DMS 273 treated with DMSO at 0.1 percent for 48 hours (cell line): ENCODE measurements around the gene SH2D3A.
"Not testable (repeated sequence)": the region's sequence is repeated elsewhere in the genome, so short reads cannot be mapped to it uniquely, and the experiment has no call there.

Experiments
- DNase-seq: peaks from one replicate; lab custom pipeline; 2025; lab: John Stamatoyannopoulos, UW

Gene SH2D3A

DNA sequence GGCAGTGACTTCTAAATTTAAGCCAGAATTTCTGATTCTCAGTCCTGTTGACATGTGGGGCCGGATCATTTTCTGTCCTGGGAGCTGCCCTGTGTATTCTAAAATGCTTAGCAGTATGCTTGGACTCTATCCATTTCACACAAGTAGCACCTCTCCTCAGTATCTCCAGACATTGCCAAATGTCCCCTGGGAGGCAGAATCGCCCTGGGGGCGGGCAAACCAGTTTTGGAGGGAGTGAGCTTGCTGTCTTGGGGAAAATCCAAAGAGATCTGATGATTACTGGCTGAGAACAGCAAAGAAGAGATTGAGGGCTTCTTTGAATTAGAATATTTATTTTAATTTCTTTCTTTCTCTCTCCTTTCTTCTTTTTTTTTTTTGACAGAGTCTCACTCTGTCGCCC is 21.7 kb upstream of the SH2D3A start:
- DNase-seq, result no peak

DNA sequence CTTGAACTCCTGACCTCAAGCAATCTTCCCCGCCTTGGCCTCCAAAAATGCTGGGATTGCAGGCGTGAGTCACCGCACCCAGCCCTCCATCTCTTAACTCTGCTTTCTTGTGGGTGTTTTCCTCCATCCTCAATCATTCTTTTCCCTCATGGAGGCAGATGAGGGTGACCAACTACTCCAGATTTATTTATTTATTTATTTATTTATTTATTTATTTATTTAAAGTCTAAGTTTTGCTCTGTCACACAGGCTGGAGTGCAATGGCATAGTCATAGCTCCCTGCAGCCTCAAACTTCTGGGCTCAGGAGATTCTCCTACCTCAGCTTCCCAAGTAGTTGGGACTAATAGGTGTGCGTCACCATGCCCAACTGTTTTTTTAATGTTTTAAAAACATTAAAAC is 20.2 kb upstream of the SH2D3A start:
- DNase-seq, result no peak

DNA sequence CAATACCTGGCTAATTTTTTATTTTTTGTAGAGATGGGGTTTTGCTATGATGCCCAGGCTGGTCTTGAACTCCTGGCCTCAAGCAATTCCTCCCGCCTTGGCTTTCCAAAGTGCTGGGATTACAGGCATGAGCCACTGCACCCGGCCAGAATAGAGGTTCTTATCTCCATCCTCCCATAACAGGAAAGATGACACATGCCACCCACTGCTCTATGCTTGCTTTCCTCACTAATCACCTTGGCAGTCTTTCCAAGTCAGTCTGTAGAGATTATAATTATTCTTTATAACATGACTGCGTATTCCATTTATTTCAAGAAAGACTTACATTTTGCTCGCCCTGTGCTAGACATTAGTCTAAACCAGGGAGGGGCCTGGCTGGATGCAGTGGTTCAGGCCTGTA is 12.0 kb upstream of the SH2D3A start:
- DNase-seq, result no peak

DNA sequence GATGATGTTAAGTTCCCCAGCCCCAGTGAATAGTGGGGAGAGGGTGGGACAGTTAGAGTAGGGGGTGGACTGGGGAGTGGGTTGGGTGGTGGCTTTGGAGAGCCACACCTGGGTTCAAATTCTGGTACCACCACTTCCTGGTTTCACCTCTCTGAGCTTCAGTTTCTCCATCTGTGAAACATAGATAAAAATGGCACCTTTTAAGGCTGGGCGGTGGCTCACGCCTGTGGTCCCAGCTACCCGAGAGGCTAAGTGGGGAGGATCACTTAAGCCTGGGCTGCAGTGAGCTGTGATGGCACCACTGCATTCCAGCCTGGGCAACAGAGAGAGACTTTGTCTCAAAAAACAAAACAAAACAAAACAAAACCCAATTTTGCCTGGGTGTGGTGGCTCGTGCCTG is 11.2 kb upstream of the SH2D3A start:
- no peak for DNase-seq

DNA sequence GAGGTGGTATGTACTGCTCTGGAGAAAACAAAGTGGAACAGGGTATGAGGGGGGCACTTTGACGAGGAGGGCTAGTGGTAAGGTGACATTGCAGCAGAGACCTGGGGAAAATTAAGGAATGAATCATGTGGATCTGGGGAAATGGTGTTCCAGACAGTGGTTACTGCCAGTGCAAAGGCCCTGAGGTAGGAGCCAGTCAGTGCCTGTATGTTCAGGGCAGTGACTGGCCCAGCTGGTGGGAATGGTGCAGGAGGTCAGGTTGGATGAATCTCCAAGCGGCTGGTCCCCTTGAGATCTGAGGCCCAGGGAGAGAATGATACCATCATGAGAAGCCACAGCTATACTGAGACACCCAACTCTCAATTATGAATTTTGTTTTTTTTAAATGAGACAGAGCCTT is 10.2 kb upstream of the SH2D3A start:
- DNase-seq, result no peak

DNA sequence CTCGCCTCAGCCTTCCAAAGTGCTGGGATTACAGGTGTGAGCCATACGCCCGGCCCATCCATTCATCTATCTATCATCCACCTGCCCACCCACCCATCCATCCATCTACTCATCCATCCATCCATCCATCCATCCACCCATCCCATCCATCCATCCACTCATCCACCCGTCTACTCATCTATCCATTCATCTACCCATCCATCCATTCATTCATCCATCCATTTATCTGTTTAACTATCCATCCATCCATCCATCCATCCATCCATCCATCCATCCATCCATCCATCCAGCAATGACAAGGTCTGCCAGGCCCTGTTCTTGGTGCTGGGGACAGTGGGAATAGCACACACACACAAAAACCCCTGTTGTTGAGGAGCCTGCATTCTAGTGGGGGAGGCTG is 9.8 kb upstream of the SH2D3A start:
- DNase-seq, result no peak

DNA sequence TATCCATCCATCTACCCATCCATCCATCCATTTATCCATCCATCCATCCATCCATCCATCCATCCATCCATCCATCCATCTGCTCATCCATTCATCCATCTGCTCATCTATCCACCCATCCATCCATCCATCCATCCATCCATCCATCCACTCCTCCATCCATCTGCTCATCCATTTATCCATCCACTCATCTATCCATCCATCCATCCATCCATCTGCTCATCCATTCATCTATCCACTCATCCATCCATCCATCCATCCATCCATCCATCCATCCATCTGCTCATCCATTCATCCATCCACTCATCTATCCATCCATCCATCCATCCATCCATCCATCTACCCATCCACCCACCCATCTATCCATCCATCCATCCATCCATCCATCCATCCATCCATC is 8.8 kb upstream of the SH2D3A start:
- DNase-seq, result not testable (repeated sequence)

DNA sequence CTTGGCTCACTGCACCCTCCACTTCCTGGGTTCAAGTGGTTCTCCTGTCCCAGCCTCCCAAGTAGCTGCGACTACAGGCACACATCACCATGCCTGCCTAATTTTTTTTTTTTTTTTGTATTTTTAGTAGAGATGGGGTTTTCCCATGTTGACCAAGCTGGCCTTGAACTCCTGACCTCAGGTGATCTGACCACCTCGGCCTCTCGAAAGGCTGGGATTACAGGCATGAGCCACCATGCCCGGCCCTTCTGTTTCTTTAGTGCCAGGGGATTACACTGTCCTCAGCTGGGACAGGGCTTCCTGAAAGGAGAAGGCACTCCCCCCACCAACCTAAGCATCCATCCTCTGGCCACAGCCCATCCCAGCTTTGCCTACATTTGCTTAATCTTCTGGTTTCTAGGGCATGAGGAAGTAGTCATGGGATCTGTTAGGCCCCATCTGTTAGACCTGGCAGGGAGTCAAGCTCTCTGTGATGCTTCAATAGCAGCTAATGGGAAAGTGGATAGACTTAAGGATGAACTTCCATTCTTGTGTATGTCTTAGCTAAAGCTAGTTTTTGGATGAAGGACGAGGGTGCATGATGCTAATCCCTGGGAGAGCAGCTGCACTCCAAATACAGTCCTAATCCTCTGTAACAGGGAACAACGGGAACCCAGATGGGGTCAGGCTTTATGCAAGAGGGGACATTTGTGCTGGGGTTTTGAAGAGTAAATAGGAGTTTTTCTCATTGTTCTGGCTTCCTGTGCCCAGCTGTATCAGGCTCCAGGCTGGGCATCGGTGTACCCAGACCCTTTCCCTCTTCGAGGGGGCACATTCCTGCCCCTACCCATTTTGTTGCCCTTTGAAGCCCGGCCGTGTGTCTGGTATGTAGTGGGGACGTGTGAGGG is 7.8 kb upstream of the SH2D3A start:
- peak; percentile 51 for DNase-seq

DNA sequence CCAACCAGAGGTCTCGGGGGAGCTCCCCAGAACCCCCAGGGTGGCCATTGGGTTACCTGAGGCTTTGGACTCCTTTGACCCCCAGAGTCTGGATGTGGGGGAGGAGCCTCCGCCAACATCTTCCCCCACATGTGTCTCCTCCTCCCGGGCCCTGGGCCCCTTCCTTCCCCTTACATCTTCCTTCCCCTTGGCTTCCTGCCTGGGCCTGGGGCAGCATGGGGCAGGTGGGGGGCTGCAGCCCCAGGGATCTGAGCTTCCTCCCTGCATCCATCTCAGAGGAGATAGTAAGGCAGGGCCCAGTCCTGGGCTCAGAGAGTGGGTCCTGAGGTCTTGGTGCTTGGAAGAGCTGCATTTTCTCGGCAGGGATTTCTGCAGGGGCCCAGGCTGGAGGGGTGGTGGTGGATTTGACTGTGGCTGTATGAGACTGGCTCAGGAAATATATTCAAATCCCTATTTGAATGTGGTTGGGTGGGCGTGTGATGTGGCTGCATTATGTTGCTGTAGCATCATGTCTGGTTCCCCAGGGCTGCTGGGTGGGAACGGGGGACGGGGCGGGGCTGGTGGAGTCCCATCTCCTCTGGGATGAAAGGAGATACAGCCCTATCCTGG is 6.2 kb upstream of the SH2D3A start:
- DNase-seq, result no peak

DNA sequence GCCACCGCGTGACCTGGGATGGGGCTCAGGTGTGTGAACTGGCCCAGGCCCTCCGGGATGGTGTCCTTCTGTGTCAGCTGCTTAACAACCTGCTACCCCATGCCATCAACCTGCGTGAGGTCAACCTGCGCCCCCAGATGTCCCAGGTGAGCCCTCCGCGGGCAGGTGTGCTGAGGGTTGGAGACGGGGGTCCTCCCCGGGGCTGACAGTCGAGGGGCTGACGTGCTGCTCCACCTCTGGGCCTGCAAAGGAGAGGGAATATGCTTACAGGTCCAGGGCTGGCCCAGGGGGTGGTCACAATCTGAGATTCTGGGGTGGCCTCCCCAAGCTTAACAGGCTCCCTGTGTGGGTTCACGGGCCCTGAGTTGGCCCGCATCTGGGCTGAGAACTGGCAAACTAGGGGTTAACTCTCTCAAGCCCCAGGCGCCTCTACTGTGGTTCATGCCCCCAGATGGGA is 5.7 kb upstream of the SH2D3A start:
- no peak for DNase-seq

DNA sequence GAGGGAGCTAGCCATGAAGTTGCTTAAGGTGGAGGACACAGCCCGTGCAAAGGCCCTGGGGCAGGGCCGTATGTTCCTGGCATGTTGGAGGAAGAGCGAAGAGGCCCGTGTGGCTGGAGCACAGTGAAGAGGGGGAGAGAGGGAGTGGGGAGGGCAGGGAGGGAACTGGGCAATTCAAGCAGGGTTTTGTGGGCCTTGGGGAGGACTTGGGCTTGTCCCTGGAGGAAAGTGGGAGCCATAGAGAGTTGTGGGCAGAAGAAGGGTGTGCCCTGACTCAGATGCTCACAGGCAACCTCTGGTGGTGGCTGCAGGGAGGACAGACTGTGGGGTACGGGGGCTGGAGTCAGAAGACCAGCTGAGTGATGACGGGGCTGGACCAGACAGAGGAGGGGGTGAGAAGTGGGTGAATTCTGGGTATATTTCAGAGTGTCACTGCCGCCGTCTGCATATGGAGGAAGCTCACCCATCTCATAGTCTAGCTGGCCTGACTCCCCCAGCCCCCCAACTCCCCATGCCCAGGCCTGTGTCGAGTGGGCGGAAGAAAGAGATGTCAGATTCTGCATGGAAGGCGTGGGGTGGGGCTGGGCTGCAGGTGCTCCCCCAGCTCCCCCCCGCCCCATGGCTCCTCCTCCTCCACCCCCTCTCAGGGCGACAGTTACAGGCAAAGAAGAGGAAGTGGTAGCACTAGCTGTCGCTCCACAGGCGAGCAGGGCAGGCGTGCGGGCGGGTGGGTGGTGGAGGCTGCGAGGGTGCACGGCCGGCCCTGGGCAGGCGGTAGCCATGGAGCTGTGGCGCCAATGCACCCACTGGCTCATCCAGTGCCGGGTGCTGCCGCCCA is 5.0 kb upstream of the SH2D3A start, which contains the start of gene VAV1:
Gene VAV1, plus strand, starts transcription at position 681 of the 838 bp plus-strand sequence. Its CDS starts 100 bp downstream, at position 781.
- DNase-seq, result no peak

DNA sequence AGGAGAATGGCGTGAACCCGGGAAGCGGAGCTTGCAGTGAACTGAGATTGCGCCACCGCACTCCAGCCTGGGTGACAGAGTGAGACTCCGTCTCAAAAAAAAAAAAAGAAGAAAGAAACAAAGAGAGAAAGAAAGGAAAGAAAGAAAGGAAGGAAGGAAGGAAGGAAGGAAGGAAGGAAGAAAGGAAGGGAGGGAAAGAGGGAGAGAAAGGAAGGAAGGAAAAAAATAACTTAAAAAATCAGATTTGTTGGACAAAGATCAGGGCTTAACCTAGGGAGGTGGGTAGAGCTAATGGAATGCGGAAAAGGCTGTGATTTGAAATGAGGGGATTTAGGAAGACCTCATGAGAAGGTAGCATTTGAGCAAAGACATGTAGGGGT is 4.4 kb upstream of the SH2D3A start:
- DNase-seq, result not testable (repeated sequence)

DNA sequence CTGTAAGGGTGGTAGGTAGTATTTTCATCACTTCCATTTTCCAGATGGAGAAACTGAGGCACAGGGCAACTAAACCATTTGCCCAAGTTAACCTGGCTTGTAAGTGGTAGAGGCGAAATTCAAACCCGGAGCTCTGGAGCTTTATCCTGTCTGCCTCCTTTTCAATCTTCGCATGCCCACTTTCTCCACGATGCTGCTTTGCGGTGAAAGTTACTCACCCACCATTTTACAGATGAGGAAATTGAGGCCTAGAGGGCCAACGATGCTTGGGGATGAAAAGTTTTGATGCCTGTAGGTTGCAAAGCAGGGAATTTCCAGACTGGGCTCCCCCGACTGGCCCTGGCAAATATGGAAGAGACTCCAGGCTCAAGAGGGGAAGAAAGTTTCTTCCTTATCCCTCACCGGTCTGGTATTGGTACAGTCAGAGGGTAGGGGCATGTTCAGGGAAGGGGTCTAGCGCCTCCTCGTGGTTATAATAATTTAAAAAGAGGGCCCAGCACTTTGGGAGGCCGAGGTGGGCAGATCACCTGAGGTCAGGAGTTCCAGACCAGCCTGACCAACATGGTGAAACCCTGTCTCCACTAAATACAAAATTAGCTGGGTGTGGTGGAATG is 1.9 kb upstream of the SH2D3A start:
- no peak for DNase-seq

DNA sequence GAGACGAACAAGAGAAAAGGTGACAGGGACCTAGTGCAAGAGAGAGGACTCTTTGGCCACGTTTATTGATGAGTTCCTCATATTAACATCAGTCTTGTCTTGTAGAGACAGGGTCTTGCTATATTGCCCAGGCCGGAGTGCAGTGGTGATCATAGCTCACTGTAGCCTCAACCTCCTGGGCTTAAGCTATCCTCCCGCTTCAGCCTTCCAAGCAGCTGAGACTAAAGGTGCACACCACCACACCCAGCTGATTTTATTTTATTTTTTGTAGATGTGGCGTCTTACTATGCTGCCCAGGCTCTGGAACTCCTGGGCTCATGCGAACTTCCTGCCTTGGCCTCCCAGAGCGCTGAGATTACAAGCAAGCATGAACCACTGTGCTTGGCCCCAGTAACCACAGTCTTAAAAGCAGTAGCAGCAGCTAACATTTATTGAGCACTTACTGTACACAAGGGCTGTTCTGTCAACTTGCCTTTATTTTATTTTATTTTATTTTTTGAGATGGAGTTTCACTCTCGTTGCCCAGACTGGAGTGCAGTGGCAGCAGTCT is 1.1 kb upstream of the SH2D3A start:
- DNase-seq, result no peak

DNA sequence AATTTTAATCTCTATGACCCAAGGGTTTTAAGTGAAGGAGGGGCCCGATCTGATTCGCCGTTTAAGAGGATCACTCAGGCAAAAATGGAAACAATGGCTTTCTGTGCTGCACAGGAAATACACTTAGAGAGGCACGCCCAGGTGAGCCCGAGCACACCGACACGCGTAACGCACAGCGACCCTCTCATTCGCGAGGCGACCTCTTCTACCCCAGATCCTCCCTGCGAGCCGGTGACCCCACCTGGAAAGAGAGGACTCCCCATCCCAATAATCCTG is 216 bp downstream of the SH2D3A start:
- DNase-seq, result no peak

DNA sequence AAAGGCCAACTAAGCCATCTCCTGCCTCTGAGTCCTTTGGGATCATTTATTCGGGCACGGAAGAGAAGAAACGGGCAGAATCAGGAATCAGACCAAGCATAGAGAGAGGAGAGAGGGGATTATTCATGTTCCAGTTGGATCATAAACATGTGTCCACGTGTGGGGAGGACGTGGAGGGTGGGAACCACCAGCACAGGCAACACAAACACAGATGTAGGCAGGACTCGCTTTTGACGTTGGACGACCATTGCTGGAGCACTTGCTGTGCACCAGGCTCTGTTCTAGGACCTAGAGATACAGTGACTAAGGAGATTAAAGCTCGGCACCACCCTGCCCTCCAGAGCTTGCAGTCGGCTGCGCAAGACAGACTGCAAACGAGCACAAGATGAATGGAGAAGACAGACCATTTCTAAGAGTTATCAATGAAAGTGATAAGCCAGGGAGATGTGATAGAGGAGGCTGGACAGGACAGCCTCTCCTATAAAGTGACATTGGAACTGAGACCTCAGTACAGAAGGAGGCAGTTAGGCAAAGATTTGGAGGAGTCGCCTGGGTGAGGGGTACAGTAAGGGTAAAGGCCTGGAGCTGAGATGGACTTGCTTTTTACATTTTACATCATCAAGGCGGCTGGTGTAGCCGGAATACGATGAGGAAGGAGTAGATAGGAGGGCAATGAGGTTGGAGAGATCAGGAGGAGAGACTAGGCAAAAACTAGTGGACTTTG is 716 bp downstream of the SH2D3A start:
- DNase-seq, result no peak

DNA sequence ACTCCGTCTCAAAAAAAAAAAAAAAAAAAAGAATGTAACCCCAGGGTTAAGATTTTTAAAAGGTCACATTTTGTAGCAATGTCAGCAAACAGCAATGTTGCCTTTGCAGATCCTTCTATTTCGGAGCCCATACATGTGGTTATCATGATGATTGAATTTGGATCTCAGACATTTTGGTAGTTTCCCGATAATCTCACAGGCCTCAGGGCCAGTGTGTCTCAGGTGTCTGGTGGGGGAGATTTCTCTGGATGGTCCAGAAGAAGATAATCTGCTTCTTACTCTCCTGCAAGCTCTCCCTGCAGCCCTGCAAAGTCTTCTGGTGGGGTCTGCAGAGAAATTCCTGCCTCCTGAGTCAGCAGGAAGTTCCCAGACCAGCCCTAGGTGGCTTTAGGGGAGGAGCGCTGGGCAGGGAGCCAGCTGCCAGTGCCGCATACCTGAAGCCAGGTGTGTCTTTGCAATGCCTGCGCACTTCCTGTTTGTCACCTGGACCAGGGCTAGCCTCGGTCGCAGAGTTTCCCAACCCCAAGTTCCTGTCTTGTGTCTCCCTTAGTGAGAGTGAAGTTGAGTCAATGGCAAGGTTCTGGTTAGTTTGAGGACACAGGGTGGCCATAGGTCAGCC is 1.4 kb downstream of the SH2D3A start:
- DNase-seq, result no peak

DNA sequence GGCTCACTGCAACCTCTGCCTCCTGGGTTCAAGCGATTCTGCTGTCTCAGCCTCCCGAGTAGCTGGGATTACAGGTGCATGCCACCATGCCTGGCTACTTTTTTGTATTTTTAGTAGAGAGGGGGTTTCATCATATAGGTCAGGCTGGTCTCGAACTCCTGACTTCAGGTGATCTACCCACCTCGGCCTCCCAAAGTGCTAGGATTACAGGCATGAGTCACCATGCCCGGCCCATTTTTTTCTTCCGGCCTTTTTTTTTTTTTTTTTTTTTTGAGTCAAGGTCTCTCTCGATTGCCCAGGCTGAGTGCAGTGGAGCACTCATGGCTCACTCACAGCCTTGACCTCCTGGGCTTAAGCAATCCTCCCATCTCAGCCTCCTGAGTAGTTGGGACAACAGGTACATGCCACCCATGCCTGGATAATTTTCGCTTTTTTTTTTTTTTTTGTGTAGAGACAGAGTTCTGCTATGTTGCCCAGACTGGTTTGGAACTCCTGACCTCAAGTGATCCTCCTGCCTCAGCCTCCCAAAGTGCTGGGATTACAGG is 4.9 kb downstream of the SH2D3A start:
- DNase-seq, result not testable (repeated sequence)

DNA sequence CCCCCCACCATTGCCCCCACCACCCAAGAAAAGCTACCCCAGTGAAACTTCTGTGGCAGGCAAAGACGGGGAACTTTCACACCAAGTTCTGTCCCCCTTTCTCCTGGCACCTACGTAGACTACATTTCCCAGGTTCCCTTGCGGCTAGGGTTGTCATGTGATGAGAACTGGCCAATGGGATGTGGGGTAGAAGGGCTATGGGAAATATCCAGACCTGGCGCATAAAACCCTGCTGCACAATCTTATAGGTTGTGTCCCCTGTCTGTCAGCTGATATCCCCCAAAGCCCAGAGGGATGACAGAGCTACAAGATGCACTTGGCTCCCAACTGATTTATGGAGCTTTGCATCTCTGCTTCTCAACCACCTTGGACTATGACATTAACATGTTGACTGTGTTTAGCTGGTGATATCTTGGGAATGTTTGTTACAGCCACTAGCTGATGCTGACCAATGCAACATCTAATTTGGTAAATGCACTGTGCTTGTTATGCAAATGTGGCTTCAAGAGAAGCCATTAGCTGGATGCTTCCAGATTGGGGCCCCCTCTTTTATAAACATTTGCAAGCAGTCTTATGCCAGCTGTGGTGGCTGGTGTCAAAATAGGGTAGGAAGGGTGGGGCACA is 6.1 kb downstream of the SH2D3A start:
- DNase-seq, result no peak

DNA sequence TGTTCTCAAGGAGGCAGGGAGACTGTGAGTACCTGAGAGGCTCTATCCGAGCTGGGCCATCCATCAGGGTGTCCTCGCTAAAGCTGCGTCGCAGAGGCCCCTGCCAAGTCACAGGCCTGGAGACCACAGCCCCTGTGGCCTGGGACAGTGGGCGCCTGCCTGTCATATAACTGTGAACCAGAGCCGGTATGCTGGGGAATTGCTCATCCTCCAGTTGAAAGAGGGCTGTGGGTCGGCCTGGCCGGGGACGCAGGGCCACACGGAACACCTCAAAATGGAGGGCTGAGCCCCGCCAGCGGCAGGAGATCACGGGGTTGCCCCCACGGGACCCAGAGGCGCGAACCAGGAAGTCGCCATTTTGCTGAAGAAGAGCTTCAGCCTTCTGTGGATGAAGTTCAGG is 6.6 kb downstream of the SH2D3A start:
- DNase-seq, result no peak
